ENCODE data around the gene IGFBP2.

- no peak for TF ChIP-seq CTCF (optimal IDR thresholded peaks at IDR 0.05 in 1 of 3, IDR thresholded peaks at IDR 0.05 in 1 of 3, conservative IDR thresholded peaks at IDR 0.05 in 1 of 3; ENCODE audit: extremely low read depth in 1 of 3, insufficient read depth in 2 of 3, low read length in 3 of 3)
- TF ChIP-seq EZH2 (IDR thresholded peaks at IDR 0.05; ENCODE audit: low read length): no peak
Observed at GRCh38 chr2:216672466-216672865, 39.2 kb downstream of the IGFBP2 start.

Data from keratinocyte (primary cell).